Iris pigment epithelial cell (primary cell): ENCODE results near the gene FANK1.
"Not testable (repeated sequence)": the region's sequence is repeated elsewhere in the genome, so short reads cannot be mapped to it uniquely, and the experiment has no call there.

ENCODE experiments used
- DNase-seq: peaks from one replicate; pipeline ENCODE4 v3.0.0-alpha.2; 2011; ENCODE audit warnings: low read depth

Gene FANK1

GRCh38 chr10:126021833-126022500 lies 125.6 kb downstream of the FANK1 start:
- DNase-seq = no peak

- DNase-seq = no peak
Measured at GRCh38 chr10:126022841-126023240, 126.5 kb downstream of the FANK1 start.

GRCh38 chr10:126027692-126028091 lies 131.3 kb downstream of the FANK1 start:
- no peak for DNase-seq

GRCh38 chr10:126029999-126030398 lies 133.6 kb downstream of the FANK1 start:
- DNase-seq = no peak

- no peak for DNase-seq
Measured at GRCh38 chr10:126034586-126034985, 138.2 kb downstream of the FANK1 start.

GRCh38 chr10:126036515-126036914 lies 140.2 kb downstream of the FANK1 start:
- no peak for DNase-seq

GRCh38 chr10:126037946-126038345 lies 141.6 kb downstream of the FANK1 start:
- no peak for DNase-seq

GRCh38 chr10:126041117-126041516 lies 144.8 kb downstream of the FANK1 start:
- no peak for DNase-seq

- peak; percentile 65 for DNase-seq
Measured at GRCh38 chr10:126041804-126042231, 145.5 kb downstream of the FANK1 start.

- no peak for DNase-seq
Measured at GRCh38 chr10:126042354-126042753, 146.0 kb downstream of the FANK1 start.

GRCh38 chr10:126042906-126043305 lies 146.5 kb downstream of the FANK1 start:
- no peak for DNase-seq

- DNase-seq = no peak
Measured at GRCh38 chr10:126043389-126043788, 147.0 kb downstream of the FANK1 start.

GRCh38 chr10:126045861-126046260 lies 149.5 kb downstream of the FANK1 start:
- no peak for DNase-seq

GRCh38 chr10:126046831-126047230 lies 150.5 kb downstream of the FANK1 start:
- DNase-seq = no peak

- DNase-seq = not testable (repeated sequence)
Measured at GRCh38 chr10:126047749-126048148, 151.4 kb downstream of the FANK1 start.

GRCh38 chr10:126049759-126050700 lies 153.7 kb downstream of the FANK1 start:
- DNase-seq = peak; percentile 62

GRCh38 chr10:126052171-126052570 lies 155.8 kb downstream of the FANK1 start:
- DNase-seq = no peak

GRCh38 chr10:126054191-126054590 lies 157.8 kb downstream of the FANK1 start:
- no peak for DNase-seq

GRCh38 chr10:126057494-126057893 lies 161.1 kb downstream of the FANK1 start:
- no peak for DNase-seq

- no peak for DNase-seq
Measured at GRCh38 chr10:126058104-126058503, 161.7 kb downstream of the FANK1 start.

- DNase-seq = no peak
Measured at GRCh38 chr10:126058507-126058906, 162.1 kb downstream of the FANK1 start.
